Cardiac septum (tissue), 1 donor: ENCODE measurements around the gene MIGA1. TPM values are rescaled to one million over a fixed set of nuclear protein-coding genes. Genes with fewer than 3 reads are reported as not detected.
A peak's percentile ranks its signal among the peaks of the same experiment; 100 is the strongest.

Experiments
- DNase-seq: peaks from one replicate; pipeline ENCODE4 v3.0.0-alpha.2; 2020; ENCODE audit warnings: low spot score
- intact Hi-C: fragments of 100-400 bp; cut with DNase I; formaldehyde crosslinking; loops from one replicate; pipeline ENCODE4 v1.14.0; 2022
- total RNA-seq: library from RNA; stranded (reverse); fragmentation: NEBNext Ultra II Directional; extraction: Animal tissue kit (Norgen Biotek cat#: 25700); gene quantifications from one replicate; pipeline ENCODE4 v1.2.1, GENCODE V29; 2021
- donor health status: DM: no; HTN: no; CAD: no.

The MIGA1 gene
- total RNA-seq, 1 donor from 2014 or later, result 11.1 TPM

GRCh38 chr1:77834771-77835334 lies 55.4 kb downstream of the MIGA1 start:
- intact Hi-C loops, result loop anchor here (5.0 kb wide), 1 partner anchor 267 kb away; no protein-coding TSS in a partner anchor
- DNase-seq, result no peak

- intact Hi-C loops, result no loop called here
- DNase-seq, result no peak
Measured at GRCh38 chr1:77841574-77841973, 62.1 kb downstream of the MIGA1 start.

- no peak for DNase-seq
- intact Hi-C loops, result no loop called here
Measured at GRCh38 chr1:77845951-77846350, 66.5 kb downstream of the MIGA1 start.

GRCh38 chr1:77846966-77847365 lies 67.5 kb downstream of the MIGA1 start:
- DNase-seq, result no peak
- intact Hi-C loops, result no loop called here

- intact Hi-C loops, result no loop called here
Measured at GRCh38 chr1:77847621-77848080, 68.2 kb downstream of the MIGA1 start.

GRCh38 chr1:77850082-77850481 lies 70.6 kb downstream of the MIGA1 start:
- no peak for DNase-seq
- intact Hi-C loops, result no loop called here

More at GRCh38 chr1:77847621-77848080, 68.2 kb downstream of the MIGA1 start:
- no peak for DNase-seq

GRCh38 chr1:77857552-77857951 lies 78.1 kb downstream of the MIGA1 start:
- intact Hi-C loops, result no loop called here
- no peak for DNase-seq

GRCh38 chr1:77858725-77859124 lies 79.3 kb downstream of the MIGA1 start:
- no peak for DNase-seq
- intact Hi-C loops, result no loop called here

GRCh38 chr1:77859248-77859647 lies 79.8 kb downstream of the MIGA1 start:
- intact Hi-C loops, result no loop called here
- DNase-seq, result no peak

- DNase-seq, result no peak
- intact Hi-C loops, result no loop called here
Measured at GRCh38 chr1:77866296-77866695, 86.8 kb downstream of the MIGA1 start.

GRCh38 chr1:77872645-77873044 lies 93.2 kb downstream of the MIGA1 start:
- intact Hi-C loops, result no loop called here

GRCh38 chr1:77873461-77873860 lies 94.0 kb downstream of the MIGA1 start:
- intact Hi-C loops, result no loop called here
- DNase-seq, result no peak

More at GRCh38 chr1:77872645-77873044, 93.2 kb downstream of the MIGA1 start:
- DNase-seq, result no peak

GRCh38 chr1:77874804-77875445 lies 95.5 kb downstream of the MIGA1 start:
- DNase-seq, result no peak
- intact Hi-C loops, result no loop called here

GRCh38 chr1:77876884-77877283 lies 97.4 kb downstream of the MIGA1 start:
- DNase-seq, result no peak
- intact Hi-C loops, result no loop called here

GRCh38 chr1:77881061-77881460 lies 101.6 kb downstream of the MIGA1 start:
- intact Hi-C loops, result no loop called here
- DNase-seq, result no peak

GRCh38 chr1:77882411-77882810 lies 103.0 kb downstream of the MIGA1 start:
- no peak for DNase-seq
- intact Hi-C loops, result no loop called here

GRCh38 chr1:77888081-77888780 lies 108.8 kb downstream of the MIGA1 start, which contains the start of gene NEXN:
TSS of gene NEXN (plus strand) at chr1:77888624. CDS start at chr1:77916107, 27,483 bp downstream.
- intact Hi-C loops, result loop anchor here (1.0 kb wide), 1 partner anchor 55 kb away; no protein-coding TSS in a partner anchor

GRCh38 chr1:77888781-77889642 lies 109.6 kb downstream of the MIGA1 start:
- intact Hi-C loops, result loop anchor here (1.0 kb wide), 1 partner anchor 56 kb away; no protein-coding TSS in a partner anchor
- no peak for DNase-seq

More at GRCh38 chr1:77888081-77888780, 108.8 kb downstream of the MIGA1 start, which contains the start of gene NEXN:
- peak; percentile 90 for DNase-seq

- intact Hi-C loops, result no loop called here
- no peak for DNase-seq
Measured at GRCh38 chr1:77889671-77890070, 110.2 kb downstream of the MIGA1 start.
